B cell (primary cell): ENCODE results near the gene SYNDIG1L. TPM values are rescaled to one million over a fixed set of nuclear protein-coding genes. Genes with fewer than 3 reads are reported as not detected.

Experiments
- ATAC-seq: fragments of 200-7000 bp; cut with Tn5 transposase; one replicate; pipeline ENCODE4 v1.10.0; 2021; ENCODE audit warnings: low read depth, mild to moderate bottlenecking, moderate number of reproducible peaks, moderate library complexity
- CTCF ChIA-PET: fragments of 350-600 bp; sonication (Branson Sonifier 250); formaldehyde crosslinking; loops from one replicate; lab custom pipeline; 2021; ENCODE audit warnings: antibody characterized with exemption, inconsistent platforms; lab: Charles Lee
- POLR2A ChIA-PET: fragments of 350-600 bp; sonication (Branson Sonifier 250); formaldehyde crosslinking; loops from one replicate; lab custom pipeline; 2021; ENCODE audit warnings: antibody characterized with exemption; lab: Charles Lee
- DNase-seq: peaks from one replicate; pipeline ENCODE4 v3.0.0; 2013
- H2AFZ ChIP-seq: 2 replicates; pipeline ENCODE4 v1.6.1; 2012; ENCODE audit warnings: mild to moderate bottlenecking, low read depth, low read length; ENCODE audit not compliant: insufficient read depth, poor library complexity, severe bottlenecking
- H3K27ac ChIP-seq, 2 donors: 1 replicate in 1 of 2; 2 replicates in 1 of 2; pipeline ENCODE4 v1.5.1; 2012 to 2013; ENCODE audit warnings: low read length in 2 of 2, mild to moderate bottlenecking in 2 of 2, moderate library complexity in 1 of 2
- H3K27me3 ChIP-seq, 4 experiments: fragments of 200-600 bp in 1 of 4; sonication (generic) in 1 of 4; replicated peaks in 1 of 4; 1 replicate in 2 of 4; 2 replicates in 2 of 4; pipeline versions ENCODE4 v1.6.1 to v1.7.0; 2013 to 2016; ENCODE audit warnings: low read length in 3 of 4, mild to moderate bottlenecking in 2 of 4, mixed read lengths in 1 of 4, moderate library complexity in 1 of 4; ENCODE audit not compliant: insufficient read depth in 4 of 4, control insufficient read depth in 3 of 4; ENCODE audit errors: control extremely low read depth in 1 of 4
- H3K36me3 ChIP-seq, 2 experiments: replicated peaks in 1 of 2; 1 replicate in 1 of 2; 2 replicates in 1 of 2; pipeline versions ENCODE4 v1.6.1 to v1.7.1; 2013; ENCODE audit warnings: low read length in 1 of 2; ENCODE audit not compliant: insufficient read depth in 2 of 2, control insufficient read depth in 1 of 2; ENCODE audit errors: control extremely low read depth in 1 of 2, extremely low read depth in 1 of 2
- H3K4me1 ChIP-seq, 2 donors: fragments of 200-600 bp in 1 of 2; sonication (generic) in 1 of 2; 1 replicate in 1 of 2; 2 replicates in 1 of 2; pipeline versions ENCODE4 v1.5.1 to v1.6.1; 2013 to 2017; ENCODE audit warnings: low read length in 2 of 2; ENCODE audit not compliant: control insufficient read depth in 2 of 2, insufficient read depth in 2 of 2
- H3K4me2 ChIP-seq: replicated peaks from 2 replicates; pipeline ENCODE3; 2012; ENCODE audit warnings: mild to moderate bottlenecking, low read depth, low read length; ENCODE audit not compliant: poor library complexity, severe bottlenecking
- H3K4me3 ChIP-seq, 5 experiments: fragments of 200-600 bp in 1 of 5; sonication (generic) in 1 of 5; 1 replicate in 3 of 5; 2 replicates in 2 of 5; pipeline versions ENCODE4 v1.5.1 to v1.7.0; 2011 to 2016; ENCODE audit warnings: low read length in 4 of 5, mild to moderate bottlenecking in 4 of 5, low read depth in 2 of 5, control low read depth in 1 of 5, moderate library complexity in 1 of 5; ENCODE audit not compliant: insufficient read depth in 1 of 5; ENCODE audit errors: control extremely low read depth in 1 of 5, extremely low read depth in 1 of 5
- H3K79me2 ChIP-seq: fragments of 200-600 bp; sonication (generic); one replicate; pipeline ENCODE4 v1.6.0; 2016; ENCODE audit warnings: low read length; ENCODE audit not compliant: control insufficient read depth, insufficient read depth
- H3K9ac ChIP-seq: fragments of 200-600 bp; sonication (generic); 2 replicates; pipeline ENCODE4 v1.6.1; 2017; ENCODE audit warnings: mild to moderate bottlenecking, low read length, moderate library complexity
- H3K9me3 ChIP-seq, 3 donors: one replicate each; pipeline versions ENCODE4 v1.6.1 to v1.7.1; 2013; ENCODE audit warnings: low read length in 2 of 3; ENCODE audit not compliant: control insufficient read depth in 2 of 3, insufficient read depth in 1 of 3; ENCODE audit errors: control extremely low read depth in 1 of 3
- H4K20me1 ChIP-seq: 2 replicates; pipeline ENCODE4 v1.6.0; 2012; ENCODE audit warnings: mild to moderate bottlenecking, low read length; ENCODE audit not compliant: insufficient read depth, control insufficient read depth, poor library complexity, severe bottlenecking
- H3K27ac Mint-ChIP-seq: one replicate; pipeline ENCODE4 v1.8.0; 2021; ENCODE audit warnings: mixed read lengths
- H3K27me3 Mint-ChIP-seq: one replicate; pipeline ENCODE4 v1.8.0; 2021; ENCODE audit warnings: mixed read lengths
- H3K4me1 Mint-ChIP-seq: one replicate; pipeline ENCODE4 v1.8.0; 2021; ENCODE audit warnings: mixed read lengths
- H3K4me3 Mint-ChIP-seq: one replicate; pipeline ENCODE4 v1.8.0; 2021; ENCODE audit warnings: mixed read lengths
- H3K9me3 Mint-ChIP-seq: one replicate; pipeline ENCODE4 v1.8.0; 2022; ENCODE audit warnings: mixed read lengths; ENCODE audit not compliant: insufficient read depth
- CTCF ChIP-seq: fragments of 200-600 bp; IDR thresholded peaks from one replicate; pipeline ENCODE4 v1.8.0; 2022; ENCODE audit warnings: antibody characterized with exemption, mild to moderate bottlenecking
- EZH2 ChIP-seq: IDR thresholded peaks from 2 replicates; pipeline ENCODE4 v1.6.1; 2012; ENCODE audit warnings: borderline replicate concordance, low read depth, mild to moderate bottlenecking, moderate library complexity, low read length; ENCODE audit not compliant: insufficient read depth, poor library complexity, severe bottlenecking
- WGBS: methylation state at CpG from one replicate; pipeline ENCODE4 v1.1.5; 2013; ENCODE audit warnings: missing lambda C conversion rate; ENCODE audit not compliant: insufficient coverage; 5-methylcytosine and 5-hydroxymethylcytosine counted together
- intact Hi-C: fragments of 100-400 bp; cut with micrococcal nuclease; formaldehyde crosslinking; loops from one replicate; pipeline ENCODE4 v1.10.0; 2022
- polyA plus RNA-seq: library from polyadenylated mRNA; depleted of rRNA; stranded (reverse); fragments of >200 nt; gene quantifications from 2 replicates; pipeline ENCODE4 v1.2.3, GENCODE V29; 2012
- total RNA-seq, 2 donors: library from RNA; stranded (reverse); fragments of 120-200 nt in 1 of 2; gene quantifications; 1 replicate in 1 of 2; 2 replicates in 1 of 2; pipeline versions ENCODE4 v1.2.3 to v1.2.4, GENCODE V29; 2013 to 2022

Gene SYNDIG1L
- total and polyA plus RNA-seq, 2 donors (not counting 1 experiment from before 2014, with no cell fraction given), result 0.16 TPM; not detected in 1

GRCh38 chr14:74409441-74409840 is 16.6 kb downstream of the SYNDIG1L start:
- CTCF ChIA-PET, result no interaction called here
- TF ChIP-seq CTCF (no peak), EZH2 (no peak)

DNA sequence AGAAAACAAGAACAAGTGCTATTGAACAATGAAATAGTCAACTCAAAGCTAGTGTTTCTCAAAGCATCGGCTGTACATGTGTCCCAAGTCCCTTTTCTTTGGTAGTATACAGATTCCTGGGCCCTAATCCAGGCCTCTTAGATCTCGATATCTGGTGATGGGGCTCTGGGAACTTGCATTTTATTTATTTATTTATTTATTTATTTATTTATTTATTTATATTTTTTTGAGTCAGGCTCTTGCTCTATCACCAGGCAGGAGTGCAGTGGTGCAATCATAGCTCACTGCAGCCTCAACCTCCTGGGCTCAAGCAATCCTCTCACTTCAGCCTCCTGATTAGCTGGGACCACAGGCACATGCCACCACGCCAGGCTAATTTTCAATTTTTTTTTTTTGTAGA is 17.1 kb downstream of the SYNDIG1L start:
- ATAC-seq (no peak), DNase-seq (no peak)
- peaks cover 3% of the 10 kb centered on the region for H3K27me3 Mint-ChIP-seq
- Histone ChIP-seq H3K27me3 (no peaks in the 10 kb centered on the region), H3K27ac (no peak overlapping the region), H3K9ac (no peak overlapping the region), H3K4me1 (peaks cover 9 to 17% of the 10 kb centered on the region in 2 donors), H2AFZ (no peak overlapping the region), H3K4me3 (no peak overlapping the region), H3K79me2 (no peaks in the 10 kb centered on the region), H3K9me3 (no peaks in the 10 kb centered on the region), H4K20me1 (no peaks in the 10 kb centered on the region), H3K36me3 (no peaks in the 10 kb centered on the region), H3K4me2 (no peak overlapping the region)
- POLR2A ChIA-PET, result no interaction called here
- no peak overlapping the region for H3K27ac Mint-ChIP-seq
- CTCF ChIA-PET, result interaction anchor here (0.7 kb wide), 1 partner anchor 49 kb away, joined by 3 read pairs; no protein-coding TSS in a partner anchor
- no peak for TF ChIP-seq EZH2
- TF ChIP-seq CTCF, result no peak
- peaks cover 29% of the 10 kb centered on the region for H3K4me1 Mint-ChIP-seq
- WGBS, result 80% methylated on average over 1 of the region's 3 CpGs
- no peaks in the 10 kb centered on the region for H3K9me3 Mint-ChIP-seq
- intact Hi-C loops, result no loop called here
- H3K4me3 Mint-ChIP-seq, result no peak overlapping the region

More at GRCh38 chr14:74409441-74409840, 16.6 kb downstream of the SYNDIG1L start:
- POLR2A ChIA-PET, result no interaction called here
- Histone ChIP-seq H3K9ac (no peak overlapping the region), H3K4me3 (no peak overlapping the region), H3K9me3 (no peaks in the 10 kb centered on the region), H3K4me1 (peaks cover 8 to 11% of the 10 kb centered on the region in 2 donors), H4K20me1 (no peaks in the 10 kb centered on the region), H2AFZ (no peak overlapping the region), H3K4me2 (no peak overlapping the region), H3K79me2 (no peaks in the 10 kb centered on the region), H3K27ac (no peak overlapping the region), H3K27me3 (no peaks in the 10 kb centered on the region), H3K36me3 (no peaks in the 10 kb centered on the region)
- intact Hi-C loops, result no loop called here
- H3K27me3 Mint-ChIP-seq, result peaks cover 8% of the 10 kb centered on the region
- H3K4me3 Mint-ChIP-seq, result no peak overlapping the region
- no peak for DNase-seq
- WGBS, result 96% methylated on average over 5 of the region's 6 CpGs
- H3K9me3 Mint-ChIP-seq, result no peaks in the 10 kb centered on the region
- H3K27ac Mint-ChIP-seq, result no peak overlapping the region
- no peak for ATAC-seq
- peaks cover 23% of the 10 kb centered on the region for H3K4me1 Mint-ChIP-seq
